Endothelial cell of umbilical vein (primary cell): ENCODE measurements around the gene PSMA6. TPM values are rescaled to one million over a fixed set of nuclear protein-coding genes. Genes with fewer than 3 reads are reported as not detected.
"Not testable (repeated sequence)": the region's sequence is repeated elsewhere in the genome, so short reads cannot be mapped to it uniquely, and the experiment has no call there.

ENCODE experiments used
- BruUV-seq: library from RNA; stranded (reverse); fragments of 400-500 nt; replicated peaks from 2 replicates; lab custom pipeline; 2021; lab: Mats Ljungman, UMichigan
- CTCF ChIA-PET: fragments of 300-600, 350-600 bp; sonication (Branson Sonifier 250); formaldehyde crosslinking; loops from one replicate; lab custom pipeline; 2021; ENCODE audit warnings: antibody characterized with exemption, inconsistent platforms; lab: Charles Lee
- POLR2A ChIA-PET: fragments of 300-600, 350-600 bp; sonication (Branson Sonifier 250); formaldehyde crosslinking; loops from one replicate; lab custom pipeline; 2021; ENCODE audit warnings: antibody characterized with exemption, inconsistent platforms; lab: Charles Lee
- DNase-seq: peaks from one replicate; pipeline ENCODE4 v3.0.0-alpha.2; 2011; ENCODE audit warnings: low read depth, low spot score
- FAIRE-seq: peaks from 2 replicates; lab custom pipeline; 2011; peaks lifted over from hg19 to GRCh38; lab: Jason Lieb, UNC
- H2AFZ ChIP-seq: 2 replicates; pipeline ENCODE4 v1.6.0; 2012; ENCODE audit warnings: low read depth, low read length, control low read depth, inconsistent platforms
- H3K27ac ChIP-seq: 2 replicates; pipeline ENCODE4 v1.5.1; 2011; ENCODE audit warnings: low read depth, mild to moderate bottlenecking, control low read depth, low read length, moderate library complexity; ENCODE audit not compliant: insufficient read depth
- H3K27me3 ChIP-seq, 2 experiments: 2 replicates each; pipeline versions ENCODE4 v1.6.0 to v1.6.1; 2011; ENCODE audit warnings: low read length in 2 of 2, mixed read lengths in 1 of 2; ENCODE audit not compliant: control insufficient read depth in 2 of 2, insufficient read depth in 2 of 2
- H3K36me3 ChIP-seq, 2 experiments: 2 replicates in 1 of 2; 3 replicates in 1 of 2; pipeline ENCODE4 v1.5.1; 2011; ENCODE audit warnings: low read length in 2 of 2, mild to moderate bottlenecking in 1 of 2, moderate library complexity in 1 of 2; ENCODE audit not compliant: control insufficient read depth in 2 of 2, insufficient read depth in 2 of 2; ENCODE audit errors: extremely low read depth in 1 of 2
- H3K4me1 ChIP-seq: 3 replicates; pipeline ENCODE4 v1.5.1; 2011; ENCODE audit warnings: mild to moderate bottlenecking, low read length; ENCODE audit not compliant: control insufficient read depth, insufficient read depth; ENCODE audit errors: extremely low read depth
- H3K4me2 ChIP-seq: 2 replicates; pipeline ENCODE4 v1.6.1; 2011; ENCODE audit warnings: low read length, control low read depth, mixed read lengths; ENCODE audit not compliant: insufficient read depth
- H3K4me3 ChIP-seq, 3 experiments: fragments of 200-600 bp in 1 of 3; sonication (generic), shearing (Covaris generic) in 1 of 3; replicated peaks in 1 of 3; 2 replicates each; pipeline ENCODE4 v1.5.1; 2011 to 2016; ENCODE audit warnings: control low read depth in 3 of 3, low read length in 3 of 3, mild to moderate bottlenecking in 2 of 3, inconsistent platforms in 1 of 3, low read depth in 1 of 3, moderate library complexity in 1 of 3; ENCODE audit not compliant: insufficient read depth in 1 of 3
- H3K79me2 ChIP-seq: 2 replicates; pipeline ENCODE4 v1.6.0; 2012; ENCODE audit warnings: low read length, inconsistent platforms; ENCODE audit not compliant: control insufficient read depth, insufficient read depth
- H3K9ac ChIP-seq: replicated peaks from 2 replicates; pipeline ENCODE3; 2011; ENCODE audit warnings: low read length, control low read depth; ENCODE audit not compliant: insufficient read depth; ENCODE audit errors: extremely low read depth
- H3K9me1 ChIP-seq: replicated peaks from 3 replicates; pipeline ENCODE4 v1.6.0; 2011; ENCODE audit warnings: mild to moderate bottlenecking, low read length; ENCODE audit not compliant: control insufficient read depth, insufficient read depth; ENCODE audit errors: extremely low read depth
- H3K9me3 ChIP-seq: replicated peaks from 2 replicates; pipeline ENCODE4 v1.5.1; 2012; ENCODE audit warnings: low read length, inconsistent platforms; ENCODE audit not compliant: control insufficient read depth, insufficient read depth
- H4K20me1 ChIP-seq: replicated peaks from 2 replicates; pipeline ENCODE3; 2011; ENCODE audit warnings: mild to moderate bottlenecking, low read length; ENCODE audit not compliant: control insufficient read depth, insufficient read depth; ENCODE audit errors: extremely low read depth
- EZH2 ChIP-seq: IDR thresholded peaks from 2 replicates; pipeline ENCODE4 v1.6.1; 2012; ENCODE audit warnings: borderline replicate concordance, low read depth, mild to moderate bottlenecking, moderate library complexity, low read length, inconsistent platforms; ENCODE audit not compliant: severe bottlenecking
- FOS ChIP-seq: IDR thresholded peaks from 2 replicates; pipeline ENCODE4 v1.6.1; 2011; ENCODE audit warnings: mild to moderate bottlenecking, low read length, moderate library complexity, borderline replicate concordance; ENCODE audit not compliant: insufficient read depth
- JUN ChIP-seq: IDR thresholded peaks from 2 replicates; pipeline ENCODE4 v1.6.1; 2011; ENCODE audit warnings: borderline replicate concordance, low read depth; ENCODE audit not compliant: insufficient read length, insufficient read depth
- MYC ChIP-seq: IDR thresholded peaks from one replicate; pipeline ENCODE4 v1.6.1; 2011; ENCODE audit warnings: mild to moderate bottlenecking, low read depth, low read length
- POLR2A ChIP-seq: IDR thresholded peaks from 2 replicates; pipeline ENCODE4 v1.6.1; 2012; ENCODE audit warnings: low read depth, mild to moderate bottlenecking, control low read depth, low read length
- POLR2AphosphoS5 ChIP-seq: IDR thresholded peaks from 2 replicates; pipeline ENCODE4 v1.6.1; 2012; ENCODE audit warnings: low read depth, mild to moderate bottlenecking, control low read depth, low read length, moderate library complexity; ENCODE audit not compliant: insufficient read depth
- dilution Hi-C: fragments of 300-500 bp; cut with MboI; formaldehyde crosslinking; loops from one replicate; pipeline ENCODE4 v1.15.0; 2019; ENCODE audit warnings: low sequenced_read_pairs; ENCODE audit not compliant: extremely low pct_ligation_motif_present
- intact Hi-C: fragments of 100-400 bp; cut with micrococcal nuclease; formaldehyde crosslinking; loops from one replicate; pipeline ENCODE4 v1.10.0; 2022
- polyA plus RNA-seq, 4 experiments: library from polyadenylated mRNA; depleted of rRNA in 3 of 4; stranded (reverse) in 3 of 4; unstranded in 1 of 4; fragments of >200 nt; gene quantifications; 2 replicates each; pipeline versions ENCODE4 v1.2.1 to v1.2.3, GENCODE V29; 2011 to 2012; ENCODE audit warnings: missing spikeins in 1 of 4
- total RNA-seq: library from RNA; stranded (reverse); gene quantifications from 2 replicates; pipeline ENCODE4 v1.2.3, GENCODE V29; 2021
- TF ChIP-seq, protein P1 (sequence below), 2 donors: IDR thresholded peaks; 1 replicate in 1 of 2; 2 replicates in 1 of 2; pipeline ENCODE4 v1.5.1; 2011; ENCODE audit warnings: low read length in 2 of 2, mild to moderate bottlenecking in 2 of 2, moderate library complexity in 2 of 2, control low read depth in 1 of 2, inconsistent platforms in 1 of 2, low read depth in 1 of 2; ENCODE audit not compliant: insufficient read depth in 1 of 2; ENCODE audit errors: extremely low read depth in 1 of 2
- TF ChIP-seq, protein P2 (sequence below): IDR thresholded peaks from 2 replicates; pipeline ENCODE4 v1.6.1; 2011; ENCODE audit not compliant: insufficient read depth, insufficient read length

Gene PSMA6
- total and polyA plus RNA-seq, 2 donors (not counting 3 experiments of a cell fraction or from before 2014, with no cell fraction given) = 170 to 197 TPM

DNA sequence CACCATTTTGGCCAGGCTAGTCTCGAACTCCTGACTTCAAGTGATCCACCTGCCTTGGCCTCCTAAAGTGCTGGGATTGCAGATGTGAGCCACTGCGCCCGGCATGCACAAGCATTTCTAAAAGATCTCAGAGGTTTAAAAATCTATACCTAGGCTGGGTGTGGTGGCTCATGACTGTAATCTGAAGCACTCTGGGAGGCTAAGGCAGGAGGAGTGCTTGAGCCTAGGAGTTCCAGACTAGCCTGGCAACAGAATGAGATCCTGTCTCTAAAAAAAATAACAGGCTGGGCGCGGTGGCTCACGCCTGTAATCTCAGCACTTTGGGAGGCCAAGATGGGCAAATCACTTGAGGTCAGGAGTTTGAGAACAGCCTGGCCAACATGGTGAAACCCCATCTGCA is 63.1 kb downstream of the PSMA6 start:
- DNase-seq, CTCF ChIA-PET, H3K9me3 ChIP-seq, H3K9ac ChIP-seq, H4K20me1 ChIP-seq, FAIRE-seq, H3K27me3 ChIP-seq, H3K4me1 ChIP-seq, POLR2A ChIA-PET, H3K4me2 ChIP-seq, intact Hi-C loops, H3K9me1 ChIP-seq, dilution Hi-C loops, BruUV-seq, H3K4me3 ChIP-seq, H3K36me3 ChIP-seq, H3K79me2 ChIP-seq, H2AFZ ChIP-seq, H3K27ac ChIP-seq: not testable (repeated sequence)

DNA sequence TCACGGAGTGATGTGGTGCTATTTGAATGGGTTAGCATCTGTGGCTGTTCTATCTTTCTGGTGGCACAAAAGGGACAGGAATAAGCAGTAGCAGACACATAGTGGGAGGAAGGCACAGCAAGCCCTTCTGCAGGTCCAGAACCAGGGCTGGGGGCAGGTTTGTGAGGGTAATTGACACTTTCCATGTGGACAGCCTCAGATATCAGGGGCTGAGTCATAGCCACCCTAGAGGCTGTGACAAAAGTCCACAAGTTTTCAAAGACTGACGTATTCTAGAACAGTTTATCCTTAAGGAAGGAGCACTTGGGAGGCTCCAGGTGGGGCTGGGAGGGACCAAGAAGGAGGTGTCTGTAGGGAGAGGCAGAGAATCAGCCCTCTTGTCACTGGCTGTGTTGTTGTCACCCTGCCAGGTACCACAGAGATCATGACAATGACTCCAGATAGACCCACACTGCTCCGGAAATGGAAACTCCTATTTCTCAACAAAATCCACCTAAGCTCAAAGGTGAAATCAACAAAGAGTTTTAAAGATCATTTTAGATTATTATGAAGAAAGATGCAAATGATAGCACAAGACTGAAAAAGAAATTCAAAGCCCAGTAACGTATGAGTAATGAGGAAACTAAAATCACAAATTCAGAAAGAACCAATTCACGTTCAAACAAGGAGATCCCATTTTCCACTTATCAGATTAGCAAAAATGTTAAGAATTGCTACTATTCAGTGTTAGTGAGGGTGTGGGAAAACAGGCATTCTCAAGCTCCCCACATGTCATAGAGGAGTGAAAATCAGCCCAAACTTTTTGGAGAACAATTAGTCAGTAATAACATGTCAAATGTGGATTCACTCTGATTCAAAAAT is 64.0 kb downstream of the PSMA6 start:
- CTCF ChIA-PET = interaction anchor here (1.0 kb wide), 1 partner anchor 18 kb away, joined by 4 read pairs; no protein-coding TSS in a partner anchor
- no peaks in the 10 kb centered on the region for H3K9me3 ChIP-seq
- H3K9me1 ChIP-seq = no peaks in the 10 kb centered on the region
- H3K79me2 ChIP-seq = no peaks in the 10 kb centered on the region
- no peak overlapping the region for H3K4me2 ChIP-seq
- no peaks in the 10 kb centered on the region for H3K36me3 ChIP-seq
- FAIRE-seq = no peak
- TF ChIP-seq FOS (no peak), EZH2 (no peak), JUN (no peak), POLR2A (no peak), MYC (no peak), POLR2AphosphoS5 (no peak)
- TF ChIP-seq, protein P1, sequence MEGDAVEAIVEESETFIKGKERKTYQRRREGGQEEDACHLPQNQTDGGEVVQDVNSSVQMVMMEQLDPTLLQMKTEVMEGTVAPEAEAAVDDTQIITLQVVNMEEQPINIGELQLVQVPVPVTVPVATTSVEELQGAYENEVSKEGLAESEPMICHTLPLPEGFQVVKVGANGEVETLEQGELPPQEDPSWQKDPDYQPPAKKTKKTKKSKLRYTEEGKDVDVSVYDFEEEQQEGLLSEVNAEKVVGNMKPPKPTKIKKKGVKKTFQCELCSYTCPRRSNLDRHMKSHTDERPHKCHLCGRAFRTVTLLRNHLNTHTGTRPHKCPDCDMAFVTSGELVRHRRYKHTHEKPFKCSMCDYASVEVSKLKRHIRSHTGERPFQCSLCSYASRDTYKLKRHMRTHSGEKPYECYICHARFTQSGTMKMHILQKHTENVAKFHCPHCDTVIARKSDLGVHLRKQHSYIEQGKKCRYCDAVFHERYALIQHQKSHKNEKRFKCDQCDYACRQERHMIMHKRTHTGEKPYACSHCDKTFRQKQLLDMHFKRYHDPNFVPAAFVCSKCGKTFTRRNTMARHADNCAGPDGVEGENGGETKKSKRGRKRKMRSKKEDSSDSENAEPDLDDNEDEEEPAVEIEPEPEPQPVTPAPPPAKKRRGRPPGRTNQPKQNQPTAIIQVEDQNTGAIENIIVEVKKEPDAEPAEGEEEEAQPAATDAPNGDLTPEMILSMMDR (IDR thresholded peaks at IDR 0.05; ENCODE audit: extremely low read depth in 1 of 2, insufficient read depth in 1 of 2, low read depth in 1 of 2, low read length in 2 of 2) = no peak
- TF ChIP-seq, protein P2, sequence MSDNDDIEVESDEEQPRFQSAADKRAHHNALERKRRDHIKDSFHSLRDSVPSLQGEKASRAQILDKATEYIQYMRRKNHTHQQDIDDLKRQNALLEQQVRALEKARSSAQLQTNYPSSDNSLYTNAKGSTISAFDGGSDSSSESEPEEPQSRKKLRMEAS = no peak
- no peak overlapping the region for H3K27ac ChIP-seq
- no peak overlapping the region for H3K9ac ChIP-seq
- POLR2A ChIA-PET = interaction anchor here (0.6 kb wide), 1 partner anchor 18 kb away, joined by 5 read pairs; no protein-coding TSS in a partner anchor
- intact Hi-C loops = no loop called here
- H3K4me3 ChIP-seq = no peak overlapping the region
- BruUV-seq = no TSS peak
- dilution Hi-C loops = no loop called here
- H3K4me1 ChIP-seq = peaks cover 7% of the 10 kb centered on the region
- H3K27me3 ChIP-seq = no peaks in the 10 kb centered on the region
- no peak for DNase-seq
- H2AFZ ChIP-seq = no peak overlapping the region
- no peaks in the 10 kb centered on the region for H4K20me1 ChIP-seq
